GM18520 (cell line): Measurements from ENCODE around the gene RASAL3.
"Not testable (repeated sequence)": the region's sequence is repeated elsewhere in the genome, so short reads cannot be mapped to it uniquely, and the experiment has no call there.

Experiments used
- ATAC-seq: cut with Tn5 transposase; IDR thresholded peaks from one replicate; pipeline ENCODE4 v1.9.1; 2021; ENCODE audit not compliant: unreplicated experiment

RASAL3 gene

DNA sequence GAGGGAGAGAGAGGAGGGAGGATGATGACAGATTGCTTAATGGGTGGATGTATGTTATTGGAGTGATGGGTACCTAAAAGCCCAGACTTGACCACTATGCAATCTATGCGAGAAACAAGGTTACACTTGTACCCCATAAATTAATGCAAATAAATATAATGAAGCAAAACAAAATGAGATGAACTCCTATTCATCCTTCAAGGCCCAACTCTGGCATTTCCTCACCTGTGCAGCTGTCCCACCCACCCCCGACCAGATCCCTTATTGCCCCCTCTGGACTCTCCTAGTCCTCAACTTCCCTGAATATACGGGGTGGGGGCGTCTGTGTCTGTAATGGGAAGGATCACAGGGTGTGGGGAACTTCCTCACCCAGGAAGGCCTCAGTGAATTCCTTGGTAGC is 10.8 kb upstream of the RASAL3 start:
- no peak for ATAC-seq

DNA sequence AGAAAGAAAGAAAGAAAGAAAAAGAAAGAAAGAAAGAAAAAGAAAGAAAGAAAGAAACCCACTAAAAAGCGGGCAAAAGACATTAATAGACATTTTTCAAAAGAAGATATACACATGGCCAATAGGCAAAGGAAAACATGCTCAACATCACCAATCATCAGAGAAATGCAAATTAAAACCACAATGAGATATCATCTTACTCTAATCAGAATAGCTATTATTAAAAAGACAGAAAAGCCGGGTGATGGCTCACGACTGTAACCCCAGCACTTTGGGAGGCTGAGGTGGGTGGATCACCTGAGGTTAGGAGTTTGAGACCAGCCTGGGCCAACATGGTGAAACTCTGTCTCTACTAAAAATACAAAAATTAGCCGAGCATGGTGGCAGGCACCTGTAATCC is 9.5 kb upstream of the RASAL3 start:
- ATAC-seq, result not testable (repeated sequence)

DNA sequence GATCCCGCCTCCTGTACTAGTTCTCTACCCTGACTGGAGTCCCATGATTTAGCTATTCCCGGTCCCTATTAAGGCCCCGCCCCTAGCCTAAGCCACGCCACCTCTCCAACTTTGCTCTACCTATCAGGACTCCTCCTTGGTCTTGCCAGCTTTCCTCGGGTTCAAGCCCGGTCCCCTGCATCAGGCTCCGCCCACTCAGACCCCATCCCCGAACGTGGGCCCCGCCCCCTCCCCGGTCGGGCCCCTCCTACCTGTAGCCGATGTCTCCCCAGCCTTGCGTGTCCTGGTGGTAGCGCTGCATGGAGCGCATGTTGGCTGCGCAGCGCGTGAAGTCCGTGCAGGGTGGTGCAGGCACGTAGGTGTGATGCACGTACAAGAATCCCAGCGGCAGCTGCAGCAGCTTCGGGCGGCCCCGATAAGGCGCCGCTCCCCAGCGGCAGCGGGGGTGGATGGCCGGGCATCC is 7.3 kb upstream of the RASAL3 start:
- no peak for ATAC-seq

DNA sequence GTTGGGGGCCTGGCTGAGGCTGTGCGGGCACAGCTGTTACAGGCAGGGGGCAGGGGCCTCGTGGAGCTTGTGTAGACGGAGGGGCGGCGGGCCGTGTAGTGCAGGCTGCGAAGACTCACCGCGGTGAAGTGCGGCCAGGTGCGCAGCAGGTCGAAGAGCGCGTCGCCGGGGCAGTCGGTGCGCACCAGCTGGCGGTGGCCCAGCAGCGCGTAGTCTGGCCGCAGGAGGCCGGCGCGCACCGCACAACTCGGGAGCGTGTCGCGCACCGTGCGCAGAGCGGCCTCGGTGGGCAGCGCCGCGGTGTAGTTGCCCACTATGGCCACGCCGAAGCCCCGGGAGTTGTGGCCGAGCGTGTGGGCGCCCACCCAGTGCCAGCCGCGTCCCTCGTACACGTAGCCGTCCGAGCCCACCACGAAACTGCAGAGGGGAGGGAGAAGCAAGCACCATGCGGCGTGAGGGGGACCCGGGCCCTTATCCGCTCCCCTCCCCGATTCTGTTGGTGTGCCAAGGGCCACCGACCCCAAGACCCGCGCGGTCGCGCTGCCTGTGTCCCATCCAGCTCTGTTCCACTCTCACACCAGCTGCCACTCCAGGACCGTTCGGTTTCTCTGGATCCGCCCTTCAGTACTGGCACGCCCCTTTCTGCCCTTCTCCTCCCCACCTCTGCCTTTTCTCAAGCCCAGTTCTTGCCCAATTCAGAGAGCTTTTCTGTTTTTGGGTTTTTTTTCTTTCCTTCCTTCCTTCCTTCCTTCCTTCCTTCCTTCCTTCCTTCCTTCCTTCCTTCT is 5.4 kb upstream of the RASAL3 start:
- no peak for ATAC-seq

DNA sequence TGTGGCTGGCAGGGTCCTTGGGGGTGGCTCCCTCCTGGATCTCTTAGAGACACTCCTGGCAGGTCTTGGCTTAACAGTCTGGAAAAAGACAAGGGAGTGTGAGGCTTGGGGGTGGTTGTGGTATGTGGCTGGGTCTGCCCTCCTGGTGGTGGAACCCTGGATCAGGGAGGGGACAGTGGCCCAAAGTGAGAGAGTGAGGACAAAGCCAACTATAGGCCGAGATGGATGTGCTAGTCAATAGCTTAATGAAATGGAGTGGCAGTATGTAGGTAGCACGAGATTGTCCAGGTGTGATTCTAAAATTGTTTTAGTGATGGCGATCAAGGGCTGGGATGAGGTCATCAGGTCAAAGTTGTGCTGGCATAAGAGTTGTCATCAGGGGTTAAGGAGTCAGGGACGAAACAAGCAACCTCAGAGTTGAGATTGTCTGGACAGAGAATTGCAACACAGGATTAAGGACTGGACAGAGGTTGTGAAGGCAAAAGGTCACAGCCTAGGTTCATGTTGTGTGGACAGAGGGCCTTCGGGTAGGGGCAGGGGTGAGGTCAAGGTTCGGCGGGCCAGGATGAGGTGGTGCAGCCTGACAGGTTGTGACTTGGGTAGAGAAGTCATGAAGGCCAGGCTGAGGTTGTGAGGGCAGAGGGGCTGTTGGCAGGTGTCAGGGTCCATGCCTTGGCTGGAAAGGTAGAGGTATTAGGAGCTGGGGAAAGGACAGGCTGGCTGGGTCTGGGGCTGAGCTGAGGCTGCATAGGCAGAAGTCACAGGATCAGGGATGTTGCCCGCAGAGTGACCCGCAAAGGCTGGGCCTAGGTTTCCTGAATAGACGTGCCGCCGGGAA is 4.5 kb upstream of the RASAL3 start:
- ATAC-seq, result no peak

DNA sequence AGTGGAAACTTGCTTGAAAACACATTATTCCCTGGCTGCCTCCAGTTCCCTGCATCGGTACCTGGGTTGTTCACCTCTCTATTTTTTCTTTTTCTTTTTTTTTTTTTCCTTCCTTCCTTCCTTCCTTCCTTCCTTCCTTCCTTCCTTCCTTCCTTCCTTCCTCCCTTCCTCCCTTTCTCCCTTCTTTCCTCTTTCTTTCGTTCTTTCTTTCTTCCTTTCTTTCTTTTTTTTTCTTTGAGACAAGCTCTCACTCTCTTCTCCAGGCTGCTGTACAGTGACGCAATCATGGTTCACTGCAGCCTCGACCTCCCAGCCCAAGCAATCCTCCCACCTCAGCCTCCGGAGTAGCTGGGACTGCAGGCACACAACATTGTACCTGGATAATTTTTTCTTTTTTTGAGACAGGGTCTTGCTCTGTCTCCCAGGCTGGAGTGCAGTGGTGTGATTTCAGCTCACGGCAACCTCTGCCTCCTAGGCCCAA is 3.4 kb upstream of the RASAL3 start:
- ATAC-seq, result no peak

GRCh38 chr19:15466851-15467733 is 2.7 kb upstream of the RASAL3 start:
- ATAC-seq, result peak; percentile 46

GRCh38 chr19:15463861-15464371 is 428 bp downstream of the RASAL3 start:
- no peak for ATAC-seq

DNA sequence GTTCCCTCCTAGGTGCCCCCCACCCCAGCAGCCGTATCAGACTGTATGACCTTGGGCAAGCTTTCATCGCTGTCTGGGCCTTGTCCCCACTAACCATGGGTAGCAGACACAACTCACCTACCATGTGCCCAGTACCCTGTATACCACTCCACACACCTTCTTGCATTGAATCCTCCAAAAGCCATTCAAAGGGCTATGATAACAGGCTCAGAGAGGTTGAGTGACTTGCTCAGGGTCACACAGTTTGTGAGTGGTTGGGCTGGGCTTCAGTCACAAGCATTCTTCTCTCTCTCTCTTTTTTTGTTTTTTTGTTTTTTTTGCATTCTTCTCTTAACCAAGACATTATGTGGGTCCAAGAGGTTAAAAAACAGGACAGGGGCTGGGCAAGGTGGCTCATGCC is 2.6 kb downstream of the RASAL3 start:
- ATAC-seq, result no peak

DNA sequence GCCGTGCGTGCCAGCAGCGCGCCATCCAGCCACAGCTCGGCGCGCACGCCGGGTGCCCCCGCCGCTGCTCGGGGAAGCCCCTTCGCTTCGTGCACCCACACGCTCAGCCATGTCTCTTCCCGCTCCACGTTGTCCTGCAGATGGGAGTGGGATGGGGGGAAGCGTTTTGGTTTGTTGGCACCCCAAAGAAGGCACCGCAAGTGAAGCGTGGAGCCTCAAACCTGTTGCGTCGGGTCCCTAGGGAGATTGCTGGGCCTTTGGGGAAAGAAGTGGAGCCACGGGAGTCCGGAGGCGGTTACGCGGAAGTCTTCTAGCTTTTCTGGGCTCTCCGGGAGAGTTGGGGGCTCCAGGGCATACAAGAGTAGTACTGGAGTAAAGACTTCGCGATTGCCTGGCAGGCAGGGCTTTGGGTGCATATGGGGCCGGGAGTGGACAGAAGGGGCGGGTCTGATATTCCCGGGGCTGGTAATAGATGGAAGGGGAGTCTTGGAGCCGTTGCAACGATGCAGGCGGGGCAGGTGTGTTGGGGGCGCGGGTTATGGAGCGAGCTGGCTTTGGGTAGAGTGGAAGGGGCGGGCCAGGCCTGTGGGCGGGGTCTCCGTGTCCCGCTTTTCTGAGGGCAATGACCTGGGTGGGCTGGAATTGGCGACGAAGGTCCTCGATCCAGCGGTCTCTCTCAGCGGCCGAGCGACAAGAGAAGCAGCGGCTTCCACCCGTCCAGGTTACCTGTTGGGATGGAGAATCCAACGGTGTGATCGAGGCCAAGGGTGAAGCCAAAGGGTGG is 6.5 kb downstream of the RASAL3 start:
- no peak for ATAC-seq

DNA sequence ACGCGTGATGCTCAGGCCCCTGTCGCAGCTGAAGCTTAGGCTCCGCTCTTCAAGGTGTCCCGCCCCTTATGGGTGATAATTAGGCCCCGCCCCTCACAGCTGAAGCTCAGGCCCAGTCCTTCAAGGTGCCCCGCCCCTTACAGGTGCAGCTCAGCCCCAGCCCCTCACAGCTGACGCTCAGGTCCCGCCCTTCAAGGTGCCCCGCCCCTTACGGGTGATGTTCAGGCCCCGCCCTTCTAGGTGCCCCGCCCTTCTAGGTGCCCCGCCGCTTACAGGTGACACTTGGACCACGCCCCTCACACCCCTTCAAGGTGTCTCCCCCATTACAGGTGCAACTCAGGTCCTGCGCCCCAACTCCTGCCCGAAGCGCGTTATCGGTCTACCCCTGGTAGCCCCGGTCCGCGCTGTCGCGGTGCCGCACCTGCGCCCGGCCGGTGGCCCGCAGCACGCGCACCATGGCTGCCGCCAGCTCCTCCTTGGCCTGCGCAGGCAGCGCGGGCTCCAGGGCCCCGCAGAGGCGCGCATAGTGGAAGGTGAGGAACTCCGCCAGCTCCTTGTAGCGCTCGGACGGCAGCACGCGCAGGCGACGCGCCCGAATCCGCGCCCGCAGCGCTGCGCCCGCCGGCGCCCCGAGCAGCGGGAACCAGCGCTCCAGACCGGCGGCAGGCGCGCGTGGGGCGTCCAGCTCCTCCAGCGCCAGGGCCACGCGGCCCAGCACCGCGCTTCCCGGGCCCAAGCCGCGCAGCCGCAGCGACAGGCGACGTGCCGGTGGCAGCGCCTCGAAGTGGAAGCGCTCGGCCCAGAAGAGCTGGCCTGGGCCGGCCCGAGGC is 7.3 kb downstream of the RASAL3 start:
- ATAC-seq, result no peak

DNA sequence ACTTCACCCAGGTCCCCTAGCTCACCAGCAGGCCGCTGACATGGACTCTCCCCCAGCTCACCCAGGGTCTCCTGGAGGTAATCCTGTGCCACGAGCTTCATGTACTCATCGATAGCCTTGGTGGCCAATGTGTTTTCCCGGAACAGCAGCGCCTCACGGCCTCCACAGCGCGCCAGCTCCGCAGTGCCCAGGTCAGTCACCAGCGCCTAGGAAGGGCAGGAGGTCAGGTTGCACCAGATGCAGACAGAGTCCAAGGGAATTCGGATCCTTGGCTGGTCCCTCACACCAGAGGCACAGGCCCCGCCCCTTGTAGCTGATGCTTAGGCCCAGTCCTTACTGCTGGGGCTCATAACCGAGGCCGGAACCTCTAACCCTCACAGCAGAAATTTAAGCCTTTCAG is 7.9 kb downstream of the RASAL3 start:
- no peak for ATAC-seq

DNA sequence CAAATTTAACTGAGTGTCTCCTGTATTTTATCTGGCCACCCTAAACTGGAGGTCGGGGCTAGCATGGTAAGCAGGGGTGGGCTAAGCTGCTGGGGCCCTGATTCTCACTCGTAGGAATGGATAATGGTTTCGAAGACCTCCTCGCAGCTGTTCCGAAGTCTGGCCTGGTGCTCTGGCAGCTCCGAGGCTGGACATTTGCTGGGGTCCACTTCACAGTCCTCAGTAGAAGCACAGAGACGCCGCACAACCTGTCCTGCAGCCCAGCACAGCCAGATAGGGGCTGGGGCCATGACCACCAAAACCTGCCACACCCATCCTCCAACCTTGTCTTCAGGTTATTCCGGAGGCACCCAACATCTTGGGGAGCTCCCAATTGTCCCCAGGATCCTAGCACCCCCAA is 8.3 kb downstream of the RASAL3 start:
- ATAC-seq, result no peak

DNA sequence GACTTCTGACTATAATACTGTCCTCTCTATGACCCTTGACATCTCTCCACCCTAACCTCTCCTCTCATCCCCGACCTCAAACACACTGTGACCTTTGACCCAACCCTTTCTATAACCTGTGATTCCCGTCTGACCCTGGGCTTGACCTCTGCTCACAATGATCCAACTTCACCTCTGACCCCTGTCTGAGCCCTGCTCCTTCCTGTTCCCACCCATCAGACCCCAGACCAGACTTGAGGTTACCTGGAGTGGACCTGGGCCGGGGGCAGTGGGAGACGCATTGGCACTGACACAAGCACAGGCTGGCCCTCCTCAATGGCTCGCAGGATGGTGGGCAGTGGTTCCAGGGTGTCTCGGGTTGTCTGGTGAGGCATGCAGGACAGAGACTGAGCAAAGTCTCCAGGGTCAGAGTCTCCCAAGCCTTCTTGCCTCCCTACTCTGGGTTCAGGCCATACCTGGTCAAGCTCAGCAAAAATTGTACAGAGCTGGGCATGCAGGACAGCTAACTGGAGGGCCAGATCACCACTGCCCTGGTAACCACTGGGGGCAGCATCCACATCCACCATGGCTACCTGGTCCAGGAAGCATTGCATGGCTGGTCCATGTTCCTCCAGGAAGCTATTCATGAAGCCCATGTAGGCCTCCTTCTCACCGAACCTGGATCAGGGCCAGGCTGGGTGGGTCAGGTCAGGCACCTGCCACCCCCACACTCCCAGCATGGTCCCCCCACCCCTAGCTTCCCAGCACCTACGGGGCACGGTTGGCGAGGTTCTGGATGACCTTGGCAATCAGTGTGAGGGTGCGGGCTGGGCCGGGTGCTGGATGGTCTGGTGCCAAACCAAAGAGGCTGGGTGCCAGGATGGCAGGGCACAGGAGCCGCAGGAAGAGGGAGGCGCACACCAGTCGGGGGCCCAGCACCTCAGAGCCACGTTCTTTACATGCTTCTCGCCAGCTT is 10.2 kb downstream of the RASAL3 start:
- ATAC-seq, result no peak

GRCh38 chr19:15453091-15453578 is 11.2 kb downstream of the RASAL3 start:
- ATAC-seq, result no peak

DNA sequence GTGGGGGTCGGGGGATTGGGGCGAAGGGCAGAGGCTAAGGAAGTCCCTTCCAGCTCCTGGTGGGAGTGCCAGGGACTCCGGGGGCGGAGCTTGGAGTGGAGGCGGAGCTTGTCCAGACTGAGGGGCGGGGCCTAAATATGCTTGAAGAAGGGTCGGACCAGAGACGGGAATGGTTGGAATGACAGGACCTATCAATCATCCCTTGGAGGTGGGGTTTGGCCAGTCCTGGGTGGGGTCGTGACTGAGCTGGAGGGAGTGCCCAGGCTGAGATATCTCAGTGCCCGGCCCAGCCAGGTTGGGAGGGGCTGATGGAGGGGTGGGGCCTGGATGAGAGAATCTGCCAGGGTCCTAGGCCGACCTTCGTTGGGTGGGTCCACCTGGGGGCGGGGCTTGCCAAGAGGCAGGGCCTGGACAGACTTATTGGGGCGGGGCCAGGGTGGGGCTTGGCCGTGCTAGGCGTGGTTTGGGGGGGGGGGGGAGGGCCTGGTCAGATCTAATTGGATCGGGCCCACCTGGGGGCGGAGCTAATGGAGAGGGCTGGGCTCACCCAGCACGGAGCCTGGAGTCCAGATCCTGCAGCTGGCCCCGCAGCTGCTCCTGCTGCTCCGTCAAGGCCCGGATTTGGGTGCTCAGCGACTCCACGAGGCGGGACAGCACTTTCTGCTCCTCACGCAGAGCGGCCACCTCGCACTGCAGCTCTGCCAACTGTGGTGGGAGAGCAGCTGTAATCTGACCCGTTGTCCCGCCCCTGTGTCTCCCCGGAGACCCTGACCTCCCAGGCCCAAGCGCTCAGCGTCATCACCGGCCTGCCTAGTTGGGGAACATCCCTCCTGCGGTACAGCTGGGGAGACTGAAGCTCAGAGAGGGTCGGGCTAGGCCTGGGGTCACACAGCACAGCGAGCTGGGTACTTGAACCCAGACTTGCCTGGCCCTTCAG is 12.0 kb downstream of the RASAL3 start:
- ATAC-seq, result no peak

DNA sequence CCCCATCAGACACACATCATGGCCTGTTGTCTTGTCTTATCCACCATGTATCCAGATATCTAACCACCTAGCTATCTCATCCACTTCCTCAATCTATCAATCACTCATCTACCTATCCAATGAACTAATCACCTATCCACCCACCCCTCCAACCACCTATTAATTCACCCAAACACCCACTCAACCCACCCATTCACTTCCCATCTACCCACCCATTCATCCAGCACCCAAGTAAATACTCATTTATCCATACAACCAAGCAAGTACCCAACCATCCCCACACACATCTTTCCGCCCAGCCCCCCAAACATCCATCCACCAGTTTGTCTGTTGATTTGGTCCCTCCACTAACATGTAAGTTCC is 13.8 kb downstream of the RASAL3 start:
- no peak for ATAC-seq
